Chondrocyte (in vitro differentiated cells): ENCODE data around the gene KLHL21. TPM values are rescaled to one million over a fixed set of nuclear protein-coding genes. Genes with fewer than 3 reads are reported as not detected.
A peak's percentile ranks its signal among the peaks of the same experiment; 100 is the strongest.

Experiments used
- DNase-seq: peaks from one replicate; pipeline ENCODE4 v3.0.0; 2021; ENCODE audit warnings: mixed read lengths, low spot score
- H3K27ac Mint-ChIP-seq: one replicate; pipeline ENCODE4 v1.8.0; 2021; ENCODE audit warnings: mild to moderate bottlenecking, moderate library complexity, mixed read lengths; ENCODE audit not compliant: unreplicated experiment
- H3K27me3 Mint-ChIP-seq: 2 replicates; pipeline ENCODE4 v1.8.0; 2021; ENCODE audit warnings: low read depth, mixed read lengths
- H3K36me3 Mint-ChIP-seq: 2 replicates; pipeline ENCODE4 v1.8.0; 2021; ENCODE audit warnings: low read depth, mixed read lengths
- H3K4me1 Mint-ChIP-seq: 2 replicates; pipeline ENCODE4 v1.8.0; 2021; ENCODE audit warnings: low read depth, mild to moderate bottlenecking, mixed read lengths
- H3K4me3 Mint-ChIP-seq: one replicate; pipeline ENCODE4 v1.8.0; 2021; ENCODE audit warnings: mild to moderate bottlenecking, moderate library complexity, mixed read lengths; ENCODE audit not compliant: unreplicated experiment
- H3K9me3 Mint-ChIP-seq: 2 replicates; pipeline ENCODE4 v1.8.0; 2021; ENCODE audit warnings: low read depth, mixed read lengths
- total RNA-seq: library from RNA; stranded (reverse); gene quantifications from 3 replicates; pipeline ENCODE4 v1.2.1, GENCODE V29; 2021
- TF ChIP-seq, protein P1 (sequence below): fragments of 200-600 bp; sonication (generic); IDR thresholded peaks from 2 replicates; pipeline ENCODE4 v1.5.0; 2021; ENCODE audit warnings: antibody characterized with exemption, mild to moderate bottlenecking, moderate library complexity

The KLHL21 gene
- total RNA-seq, 1 donor from 2014 or later = 39.6 TPM

DNA sequence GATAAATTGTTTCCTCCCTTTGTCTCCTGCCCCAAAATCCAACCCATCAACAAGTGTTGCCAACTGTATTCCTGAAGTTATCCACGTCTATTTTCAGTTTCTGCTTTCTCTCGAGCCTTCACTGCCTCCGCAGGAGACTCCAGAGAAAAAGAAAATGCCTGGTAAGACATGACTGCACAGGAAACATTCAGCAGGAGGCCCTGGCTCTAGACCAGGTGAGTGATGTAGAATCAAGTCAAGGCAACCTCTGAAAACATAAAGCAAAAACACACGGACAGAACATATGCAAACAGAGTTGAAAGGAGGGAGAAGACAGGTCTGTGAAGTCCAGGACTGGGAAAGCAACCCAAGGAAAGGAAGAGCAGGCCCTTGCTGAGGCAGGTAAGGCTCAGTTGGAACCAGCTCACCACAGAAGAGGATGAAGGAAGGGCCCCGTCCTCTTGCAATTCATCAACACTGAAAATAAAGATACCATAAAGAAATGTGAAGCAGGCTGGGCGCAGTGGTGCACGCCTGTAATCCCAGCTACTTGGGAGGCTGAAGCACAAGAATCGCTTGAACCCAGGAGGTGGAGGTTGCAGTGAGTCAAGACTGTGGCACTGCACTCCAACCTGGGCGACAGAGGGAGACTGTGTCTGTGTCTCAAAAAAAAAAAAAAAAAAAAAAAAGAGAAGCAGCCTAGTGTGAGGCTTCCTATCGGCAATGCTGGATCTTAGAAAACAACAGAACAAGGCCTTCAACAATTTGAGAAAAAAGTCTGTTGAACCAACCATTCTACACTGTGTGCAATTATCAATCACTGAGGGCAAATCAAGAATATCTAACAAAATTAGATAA, 57.2 kb downstream of the KLHL21 start:
- H3K36me3 Mint-ChIP-seq = peaks cover 25% of the 10 kb centered on the region
- H3K27me3 Mint-ChIP-seq = no peaks in the 10 kb centered on the region
- H3K4me3 Mint-ChIP-seq = no peak overlapping the region
- TF ChIP-seq, protein P1, sequence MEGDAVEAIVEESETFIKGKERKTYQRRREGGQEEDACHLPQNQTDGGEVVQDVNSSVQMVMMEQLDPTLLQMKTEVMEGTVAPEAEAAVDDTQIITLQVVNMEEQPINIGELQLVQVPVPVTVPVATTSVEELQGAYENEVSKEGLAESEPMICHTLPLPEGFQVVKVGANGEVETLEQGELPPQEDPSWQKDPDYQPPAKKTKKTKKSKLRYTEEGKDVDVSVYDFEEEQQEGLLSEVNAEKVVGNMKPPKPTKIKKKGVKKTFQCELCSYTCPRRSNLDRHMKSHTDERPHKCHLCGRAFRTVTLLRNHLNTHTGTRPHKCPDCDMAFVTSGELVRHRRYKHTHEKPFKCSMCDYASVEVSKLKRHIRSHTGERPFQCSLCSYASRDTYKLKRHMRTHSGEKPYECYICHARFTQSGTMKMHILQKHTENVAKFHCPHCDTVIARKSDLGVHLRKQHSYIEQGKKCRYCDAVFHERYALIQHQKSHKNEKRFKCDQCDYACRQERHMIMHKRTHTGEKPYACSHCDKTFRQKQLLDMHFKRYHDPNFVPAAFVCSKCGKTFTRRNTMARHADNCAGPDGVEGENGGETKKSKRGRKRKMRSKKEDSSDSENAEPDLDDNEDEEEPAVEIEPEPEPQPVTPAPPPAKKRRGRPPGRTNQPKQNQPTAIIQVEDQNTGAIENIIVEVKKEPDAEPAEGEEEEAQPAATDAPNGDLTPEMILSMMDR = no peak
- peak overlapping the region; percentile 60 for H3K27ac Mint-ChIP-seq
- no peaks in the 10 kb centered on the region for H3K9me3 Mint-ChIP-seq
- no peak for DNase-seq
- H3K4me1 Mint-ChIP-seq = peaks cover 18% of the 10 kb centered on the region

- DNase-seq = no peak
- Mint-ChIP-seq H3K4me1 (peaks cover 19% of the 10 kb centered on the region), H3K27ac (no peak overlapping the region), H3K4me3 (no peak overlapping the region), H3K36me3 (peaks cover 24% of the 10 kb centered on the region), H3K27me3 (no peaks in the 10 kb centered on the region), H3K9me3 (no peaks in the 10 kb centered on the region)
- TF ChIP-seq, protein P1 = no peak
Observed at GRCh38 chr1:6544831-6545230, 57.8 kb downstream of the KLHL21 start.

Other genes with a start within 250 kb of the KLHL21 start
- 43.9 to 48.1 TPM (median 44.0 TPM) in 3 replicates for gene ACOT7, start 209.1 kb downstream of the KLHL21 start, total RNA-seq
- 0.15 to 0.36 TPM in 2 of 3 replicates, not detected in the other for gene HES2, start 182.9 kb downstream of the KLHL21 start, total RNA-seq
- gene ESPN, start 178.1 kb downstream of the KLHL21 start, total RNA-seq = 0.57 to 2.5 TPM (median 2.1 TPM) in 3 replicates
- 20.1 to 32.4 TPM (median 21.4 TPM) in 3 replicates for gene TNFRSF25, start 136.7 kb downstream of the KLHL21 start, total RNA-seq
- gene PLEKHG5, start 111.2 kb downstream of the KLHL21 start, total RNA-seq = 32.4 to 50.5 TPM (median 33.6 TPM) in 3 replicates
- 24.0 to 32.3 TPM (median 27.0 TPM) in 3 replicates for gene NOL9, start 48.4 kb downstream of the KLHL21 start, total RNA-seq
- not detected in 3 replicates for gene TAS1R1, start 47.6 kb downstream of the KLHL21 start, total RNA-seq
- 19.9 to 27.4 TPM (median 23.7 TPM) in 3 replicates for gene ZBTB48, start 22.9 kb downstream of the KLHL21 start, total RNA-seq
- gene PHF13, start 10.9 kb upstream of the KLHL21 start, total RNA-seq = 22.2 to 25.6 TPM (median 23.9 TPM) in 3 replicates
- gene THAP3, start 22.0 kb upstream of the KLHL21 start, total RNA-seq = 12.9 to 18.2 TPM (median 14.7 TPM) in 3 replicates
- gene DNAJC11, start 98.9 kb upstream of the KLHL21 start, total RNA-seq = 46.3 to 49.7 TPM (median 47.2 TPM) in 3 replicates
- gene CAMTA1, start 182.6 kb upstream of the KLHL21 start, total RNA-seq = 63.8 to 69.4 TPM (median 66.9 TPM) in 3 replicates